Measurements from ENCODE around the gene DNAJC4. TPM values are rescaled to one million over a fixed set of nuclear protein-coding genes. Genes with fewer than 3 reads are reported as not detected.

Gene DNAJC4
- polyA plus RNA-seq, 1 donor (not counting 4 experiments of a cell fraction or from before 2014, with no cell fraction given): 12.2 TPM

- FAIRE-seq: no peak
- H4K20me1 ChIP-seq (ENCODE audit: control insufficient read depth, extremely low read depth, insufficient read depth, low read length): no peaks in the 10 kb centered on the region
- peak within 1 kb of the TSS; percentile 68 for H2AFZ ChIP-seq (ENCODE audit: control insufficient read depth, low read length)
- H3K36me3 ChIP-seq (ENCODE audit: control insufficient read depth in 2 of 2, extremely low read depth in 1 of 2, insufficient read depth in 2 of 2, low read length in 2 of 2): peaks cover 6 to 14% of the 10 kb centered on the region in 2 experiments
- DNase-seq (ENCODE audit: low read depth, low spot score): no peak
- TF ChIP-seq CTCF (optimal IDR thresholded peaks at IDR 0.05 in 1 of 3, IDR thresholded peaks at IDR 0.05 in 1 of 3, conservative IDR thresholded peaks at IDR 0.05 in 1 of 3; ENCODE audit: extremely low read depth in 1 of 3, insufficient read depth in 2 of 3, low read length in 3 of 3) (no peak), EZH2 (IDR thresholded peaks at IDR 0.05; ENCODE audit: low read length) (no peak)
- H3K27me3 ChIP-seq (ENCODE audit: control insufficient read depth, extremely low read depth, insufficient read depth, low read length): no peaks in the 10 kb centered on the region
- peak within 1 kb of the TSS; percentile 100 for H3K4me2 ChIP-seq (ENCODE audit: control insufficient read depth, extremely low read depth, insufficient read depth, low read depth, low read length)
- H3K9ac ChIP-seq (ENCODE audit: control insufficient read depth, extremely low read depth, insufficient read depth, low read length): peak within 1 kb of the TSS; percentile 95
- no peaks in the 10 kb centered on the region for H3K9me1 ChIP-seq (ENCODE audit: control insufficient read depth, extremely low read depth, insufficient read depth, low read length)
- peak within 1 kb of the TSS; percentile 94 for H3K27ac ChIP-seq (ENCODE audit: control insufficient read depth, insufficient read depth, low read length)
- dilution Hi-C loops (cut with MboI; ENCODE audit: extremely low pct_ligation_motif_present, low sequenced_read_pairs): no loop called here
- H3K79me2 ChIP-seq (ENCODE audit: control insufficient read depth, insufficient read depth, low read length): peaks cover 30% of the 10 kb centered on the region
- H3K9me3 ChIP-seq (ENCODE audit: control insufficient read depth, low read depth, low read length): no peaks in the 10 kb centered on the region
- peaks cover 36% of the 10 kb centered on the region for H3K4me1 ChIP-seq (ENCODE audit: control insufficient read depth, extremely low read depth, insufficient read depth, low read length)
- H3K4me3 ChIP-seq (ENCODE audit: control insufficient read depth in 2 of 3, extremely low read depth in 1 of 3, insufficient read depth in 2 of 3, low read depth in 1 of 3, low read length in 3 of 3): peak within 1 kb of the TSS; percentile 87 to 92 (median 88)
Measured at GRCh38 chr11:64246871-64247728, 16.8 kb downstream of the DNAJC4 start, which contains the start of gene PPP1R14B. PPP1R14B (minus strand) TSS chr11:64246943; CDS start chr11:64246673, 270 bp downstream.

- H3K27me3 ChIP-seq (ENCODE audit: control insufficient read depth, extremely low read depth, insufficient read depth, low read length): no peaks in the 10 kb centered on the region
- TF ChIP-seq CTCF (optimal IDR thresholded peaks at IDR 0.05 in 1 of 3, IDR thresholded peaks at IDR 0.05 in 1 of 3, conservative IDR thresholded peaks at IDR 0.05 in 1 of 3; ENCODE audit: extremely low read depth in 1 of 3, insufficient read depth in 2 of 3, low read length in 3 of 3): no peak
- TF ChIP-seq EZH2 (IDR thresholded peaks at IDR 0.05; ENCODE audit: low read length): no peak
- peak overlapping the region; percentile 95 for H3K9ac ChIP-seq (ENCODE audit: control insufficient read depth, extremely low read depth, insufficient read depth, low read length)
- H3K4me3 ChIP-seq (ENCODE audit: control insufficient read depth in 2 of 3, extremely low read depth in 1 of 3, insufficient read depth in 2 of 3, low read depth in 1 of 3, low read length in 3 of 3): peak overlapping the region; percentile 52 to 87 (median 60)
- H3K79me2 ChIP-seq (ENCODE audit: control insufficient read depth, insufficient read depth, low read length): peaks cover 34% of the 10 kb centered on the region
- FAIRE-seq (no peak), DNase-seq (ENCODE audit: low read depth, low spot score) (no peak)
- peaks cover 2% of the 10 kb centered on the region for H4K20me1 ChIP-seq (ENCODE audit: control insufficient read depth, extremely low read depth, insufficient read depth, low read length)
- H3K27ac ChIP-seq (ENCODE audit: control insufficient read depth, insufficient read depth, low read length): no peak overlapping the region
- peaks cover 35% of the 10 kb centered on the region for H3K4me1 ChIP-seq (ENCODE audit: control insufficient read depth, extremely low read depth, insufficient read depth, low read length)
- peaks cover 5 to 16% of the 10 kb centered on the region in 2 experiments for H3K36me3 ChIP-seq (ENCODE audit: control insufficient read depth in 2 of 2, extremely low read depth in 1 of 2, insufficient read depth in 2 of 2, low read length in 2 of 2)
- H3K9me1 ChIP-seq (ENCODE audit: control insufficient read depth, extremely low read depth, insufficient read depth, low read length): no peaks in the 10 kb centered on the region
- H2AFZ ChIP-seq (ENCODE audit: control insufficient read depth, low read length): no peak overlapping the region
- H3K9me3 ChIP-seq (ENCODE audit: control insufficient read depth, low read depth, low read length): no peaks in the 10 kb centered on the region
- H3K4me2 ChIP-seq (ENCODE audit: control insufficient read depth, extremely low read depth, insufficient read depth, low read depth, low read length): peak overlapping the region; percentile 100
- dilution Hi-C loops (cut with MboI; ENCODE audit: extremely low pct_ligation_motif_present, low sequenced_read_pairs): no loop called here
Measured at GRCh38 chr11:64247729-64248531, 17.6 kb downstream of the DNAJC4 start.
